Breast epithelium (tissue), 3 donors: ENCODE measurements around the gene NR3C1.

ENCODE experiments used
- POLR2A ChIP-seq: fragments of 450-650 bp; IDR thresholded peaks from one replicate; pipeline ENCODE4 v1.6.1; 2016; ENCODE audit warnings: antibody characterized with exemption, mild to moderate bottlenecking, moderate library complexity
- TF ChIP-seq, protein P1 (sequence below), 3 donors: fragments of 450-650 bp; IDR thresholded peaks; one replicate each; pipeline ENCODE4 v1.5.1; 2016 to 2017; ENCODE audit warnings: antibody characterized with exemption in 3 of 3, mild to moderate bottlenecking in 3 of 3, moderate library complexity in 3 of 3

DNA sequence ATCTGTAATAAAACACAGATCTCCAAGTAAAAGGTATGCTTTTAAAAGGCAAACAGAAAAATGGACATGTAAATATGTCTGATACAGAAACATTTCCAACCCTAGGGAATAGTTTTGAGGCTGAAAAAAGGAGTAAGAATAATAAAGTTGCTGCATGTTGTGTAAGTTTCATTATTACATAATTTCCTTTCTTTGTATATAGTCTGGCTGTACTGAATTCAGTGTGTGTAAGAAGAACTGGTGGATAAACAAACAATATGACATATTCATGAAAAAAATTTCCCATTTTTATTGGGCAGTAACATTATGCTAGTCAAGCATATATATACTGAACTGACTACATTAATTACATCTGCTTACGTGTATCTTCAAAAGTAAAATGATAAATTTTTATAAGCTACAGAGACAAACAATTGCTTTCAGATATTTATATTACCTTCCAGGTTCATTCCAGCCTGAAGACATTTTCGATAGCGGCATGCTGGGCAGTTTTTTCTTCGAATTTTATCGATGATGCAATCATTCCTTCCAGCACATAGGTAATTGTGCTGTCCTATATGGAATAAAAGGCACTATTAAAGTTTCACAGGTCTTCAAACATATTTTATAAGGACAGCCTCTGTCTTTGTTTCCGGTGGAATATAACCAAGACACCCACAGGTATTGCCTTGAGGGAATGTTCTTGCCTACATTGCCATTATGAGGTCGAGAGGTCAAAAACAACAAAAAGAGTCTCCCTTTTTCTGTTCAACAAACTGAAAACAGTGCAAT lies 93.6 kb downstream of the NR3C1 start:
- no peak for TF ChIP-seq POLR2A
- TF ChIP-seq, protein P1, sequence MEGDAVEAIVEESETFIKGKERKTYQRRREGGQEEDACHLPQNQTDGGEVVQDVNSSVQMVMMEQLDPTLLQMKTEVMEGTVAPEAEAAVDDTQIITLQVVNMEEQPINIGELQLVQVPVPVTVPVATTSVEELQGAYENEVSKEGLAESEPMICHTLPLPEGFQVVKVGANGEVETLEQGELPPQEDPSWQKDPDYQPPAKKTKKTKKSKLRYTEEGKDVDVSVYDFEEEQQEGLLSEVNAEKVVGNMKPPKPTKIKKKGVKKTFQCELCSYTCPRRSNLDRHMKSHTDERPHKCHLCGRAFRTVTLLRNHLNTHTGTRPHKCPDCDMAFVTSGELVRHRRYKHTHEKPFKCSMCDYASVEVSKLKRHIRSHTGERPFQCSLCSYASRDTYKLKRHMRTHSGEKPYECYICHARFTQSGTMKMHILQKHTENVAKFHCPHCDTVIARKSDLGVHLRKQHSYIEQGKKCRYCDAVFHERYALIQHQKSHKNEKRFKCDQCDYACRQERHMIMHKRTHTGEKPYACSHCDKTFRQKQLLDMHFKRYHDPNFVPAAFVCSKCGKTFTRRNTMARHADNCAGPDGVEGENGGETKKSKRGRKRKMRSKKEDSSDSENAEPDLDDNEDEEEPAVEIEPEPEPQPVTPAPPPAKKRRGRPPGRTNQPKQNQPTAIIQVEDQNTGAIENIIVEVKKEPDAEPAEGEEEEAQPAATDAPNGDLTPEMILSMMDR (IDR thresholded peaks at IDR 0.05): no peak
